Ishikawa (cell line): ENCODE results near the gene ZBED5.

Experiments
- CEBPB ChIP-seq: IDR thresholded peaks from 2 replicates; pipeline ENCODE4 v1.6.1; 2012
- CREB1 ChIP-seq: IDR thresholded peaks from 2 replicates; pipeline ENCODE4 v1.6.1; 2012; ENCODE audit warnings: low read depth
- EGR1 ChIP-seq: IDR thresholded peaks from 2 replicates; pipeline ENCODE4 v1.6.1; 2012
- EP300 ChIP-seq: IDR thresholded peaks from 2 replicates; pipeline ENCODE4 v1.6.1; 2012; ENCODE audit warnings: borderline replicate concordance
- FOXM1 ChIP-seq: IDR thresholded peaks from 2 replicates; pipeline ENCODE4 v1.6.1; 2012; ENCODE audit warnings: low read depth, borderline replicate concordance
- MAX ChIP-seq: IDR thresholded peaks from 2 replicates; pipeline ENCODE4 v1.6.1; 2012
- NFIC ChIP-seq: IDR thresholded peaks from 2 replicates; pipeline ENCODE4 v1.6.1; 2012
- RAD21 ChIP-seq: IDR thresholded peaks from 2 replicates; pipeline ENCODE4 v1.6.1; 2012; ENCODE audit warnings: low read depth
- REST ChIP-seq: IDR thresholded peaks from 2 replicates; pipeline ENCODE4 v1.6.1; 2012; ENCODE audit warnings: low read depth, mild to moderate bottlenecking
- TAF1 ChIP-seq: IDR thresholded peaks from 2 replicates; pipeline ENCODE4 v1.6.1; 2012; ENCODE audit warnings: low read depth, mild to moderate bottlenecking
- TCF12 ChIP-seq: IDR thresholded peaks from 2 replicates; pipeline ENCODE4 v1.6.1; 2012; ENCODE audit warnings: low read depth
- TEAD4 ChIP-seq: IDR thresholded peaks from 2 replicates; pipeline ENCODE4 v1.6.1; 2012
- YY1 ChIP-seq: IDR thresholded peaks from 2 replicates; pipeline ENCODE4 v1.6.1; 2012; ENCODE audit warnings: low read depth
- ZBTB7A ChIP-seq: IDR thresholded peaks from 2 replicates; pipeline ENCODE4 v1.6.1; 2012; ENCODE audit warnings: low read depth
- TF ChIP-seq, protein P1 (sequence below): IDR thresholded peaks from 2 replicates; pipeline ENCODE4 v1.6.1; 2012

Gene ZBED5

GRCh38 chr11:10847960-10848860, 9.6 kb downstream of the ZBED5 start:
- TF ChIP-seq FOXM1 (no peak), RAD21 (no peak), EP300 (no peak), CEBPB (no peak), TAF1 (no peak), REST (no peak), TEAD4 (no peak), YY1 (no peak), CREB1 (no peak), ZBTB7A (no peak), NFIC (no peak), EGR1 (no peak)
- TF ChIP-seq, protein P1, sequence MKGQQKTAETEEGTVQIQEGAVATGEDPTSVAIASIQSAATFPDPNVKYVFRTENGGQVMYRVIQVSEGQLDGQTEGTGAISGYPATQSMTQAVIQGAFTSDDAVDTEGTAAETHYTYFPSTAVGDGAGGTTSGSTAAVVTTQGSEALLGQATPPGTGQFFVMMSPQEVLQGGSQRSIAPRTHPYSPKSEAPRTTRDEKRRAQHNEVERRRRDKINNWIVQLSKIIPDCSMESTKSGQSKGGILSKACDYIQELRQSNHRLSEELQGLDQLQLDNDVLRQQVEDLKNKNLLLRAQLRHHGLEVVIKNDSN = no peak

DNA sequence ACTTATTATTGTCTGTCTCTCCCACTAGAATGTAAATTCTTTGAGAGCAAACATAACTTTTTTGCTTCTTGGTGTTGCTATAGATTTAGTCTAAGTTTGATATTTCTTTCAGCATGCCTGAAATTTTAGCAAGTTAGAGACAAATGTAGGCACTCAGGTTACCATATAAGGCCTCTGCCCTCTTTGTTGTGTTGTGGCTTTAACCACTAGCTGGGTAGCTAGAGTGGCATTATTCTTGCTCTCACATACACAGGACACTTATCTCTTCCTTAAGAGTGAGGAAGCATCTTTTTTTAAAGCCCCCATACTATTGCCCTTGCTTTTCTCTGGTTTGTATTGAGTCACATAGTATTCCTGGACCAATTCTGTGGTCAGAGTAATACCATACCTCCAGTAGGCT, 11.2 kb downstream of the ZBED5 start:
- no peak for TF ChIP-seq EP300
- TF ChIP-seq ZBTB7A = no peak
- TF ChIP-seq REST = no peak
- no peak for TF ChIP-seq YY1
- TF ChIP-seq MAX = no peak
- TF ChIP-seq TEAD4 = no peak
- no peak for TF ChIP-seq TCF12

GRCh38 chr11:10845589-10845988, 12.3 kb downstream of the ZBED5 start:
- TF ChIP-seq YY1 = no peak
- no peak for TF ChIP-seq TCF12

GRCh38 chr11:10844796-10845195, 13.1 kb downstream of the ZBED5 start:
- TF ChIP-seq TAF1 = no peak
- no peak for TF ChIP-seq NFIC
- TF ChIP-seq RAD21 = no peak

DNA sequence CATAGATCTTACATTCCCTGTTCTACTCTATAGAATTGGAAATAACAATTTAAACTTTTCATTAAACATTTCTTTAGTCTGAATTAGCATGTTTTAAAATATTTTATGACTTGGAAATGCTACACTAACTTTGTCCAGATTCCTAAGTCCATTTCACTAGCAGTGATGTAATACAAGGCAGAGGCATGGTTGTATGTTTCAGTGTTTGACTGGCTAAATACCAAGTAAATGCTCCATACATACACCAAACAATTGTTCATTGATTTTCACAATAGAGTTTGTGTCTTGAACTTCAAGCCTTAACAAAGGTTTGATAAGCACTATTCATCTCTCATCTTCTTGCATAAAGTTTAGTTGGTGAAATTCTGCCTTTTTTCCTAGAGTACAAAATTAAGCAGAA, 13.5 kb downstream of the ZBED5 start:
- TF ChIP-seq CREB1 = no peak
- TF ChIP-seq TEAD4 = no peak
- no peak for TF ChIP-seq CEBPB

- TF ChIP-seq REST (no peak), TAF1 (no peak), YY1 (no peak), ZBTB7A (no peak), RAD21 (no peak), EP300 (no peak), TEAD4 (no peak), TCF12 (no peak), NFIC (no peak), MAX (no peak), EGR1 (no peak), FOXM1 (no peak), CREB1 (no peak), CEBPB (no peak)
- TF ChIP-seq, protein P1 = no peak
Observed at GRCh38 chr11:10838881-10839280, 19.0 kb downstream of the ZBED5 start.
